H1 (cell line): ENCODE measurements around the gene CIITA. TPM values are rescaled to one million over a fixed set of nuclear protein-coding genes. Genes with fewer than 3 reads are reported as not detected.
"Not testable (repeated sequence)": the region's sequence is repeated elsewhere in the genome, so short reads cannot be mapped to it uniquely, and the experiment has no call there.

Experiments used
- CTCF ChIA-PET: fragments of 300-600 bp; sonication (Branson Sonifier 250); formaldehyde crosslinking; loops from one replicate; lab custom pipeline; 2021; ENCODE audit not compliant: partially characterized antibody; lab: Charles Lee
- POLR2A ChIA-PET: fragments of 300-600 bp; sonication (Branson Sonifier 250); formaldehyde crosslinking; loops from one replicate; lab custom pipeline; 2021; ENCODE audit warnings: inconsistent platforms; ENCODE audit not compliant: partially characterized antibody; lab: Charles Lee
- DNase-seq, 2 experiments: peaks; one replicate each; pipeline versions ENCODE4 v3.0.0 to v3.0.0-alpha.2; 2010 to 2022; ENCODE audit warnings: low spot score in 2 of 2, low read depth in 1 of 2, mixed read lengths in 1 of 2
- FAIRE-seq: peaks from 2 replicates; lab custom pipeline; 2011; peaks lifted over from hg19 to GRCh38; lab: Jason Lieb, UNC
- H2AFZ ChIP-seq: 2 replicates; pipeline ENCODE4 v1.8.1; 2012; ENCODE audit warnings: low read length, inconsistent platforms
- H2AK5ac ChIP-seq: 2 replicates; pipeline ENCODE4 v1.6.1; 2013; ENCODE audit warnings: low read depth, low read length
- H2BK120ac ChIP-seq: replicated peaks from 2 replicates; pipeline ENCODE3; 2013; ENCODE audit warnings: low read depth, low read length, inconsistent platforms
- H2BK12ac ChIP-seq: 2 replicates; pipeline ENCODE4 v1.6.1; 2013; ENCODE audit warnings: low read depth, low read length
- H2BK15ac ChIP-seq: 2 replicates; pipeline ENCODE4 v1.6.1; 2013; ENCODE audit warnings: low read length
- H2BK20ac ChIP-seq: 2 replicates; pipeline ENCODE4 v1.6.1; 2013; ENCODE audit warnings: low read length
- H2BK5ac ChIP-seq: 2 replicates; pipeline ENCODE4 v1.6.1; 2013; ENCODE audit warnings: low read depth, low read length
- H3K14ac ChIP-seq: 2 replicates; pipeline ENCODE4 v1.6.1; 2013; ENCODE audit warnings: inconsistent platforms; ENCODE audit not compliant: insufficient read length
- H3K18ac ChIP-seq: 2 replicates; pipeline ENCODE4 v1.6.1; 2013; ENCODE audit warnings: low read length; ENCODE audit errors: extremely low read depth
- H3K23ac ChIP-seq: 2 replicates; pipeline ENCODE4 v1.6.1; 2013; ENCODE audit warnings: inconsistent platforms; ENCODE audit not compliant: insufficient read length
- H3K23me2 ChIP-seq: 2 replicates; pipeline ENCODE4 v1.6.1; 2013; ENCODE audit warnings: low read depth, low read length
- H3K27ac ChIP-seq: 2 replicates; pipeline ENCODE4 v1.6.1; 2011; ENCODE audit warnings: low read depth, low read length, inconsistent platforms
- H3K27me3 ChIP-seq, 4 experiments: replicated peaks in 1 of 4; 1 replicate in 1 of 4; 2 replicates in 3 of 4; pipeline versions ENCODE4 v1.6.1 to v1.8.1; 2011 to 2013; ENCODE audit warnings: low read length in 3 of 4, mild to moderate bottlenecking in 3 of 4, inconsistent platforms in 2 of 4, mixed read lengths in 2 of 4, moderate library complexity in 1 of 4; ENCODE audit not compliant: control insufficient read depth in 3 of 4, insufficient read depth in 3 of 4; ENCODE audit errors: extremely low read depth in 1 of 4
- H3K36me3 ChIP-seq, 4 experiments: 2 replicates each; pipeline versions ENCODE4 v1.6.1 to v1.8.1; 2011 to 2013; ENCODE audit warnings: mild to moderate bottlenecking in 4 of 4, low read length in 3 of 4, moderate library complexity in 2 of 4, control low read depth in 1 of 4, inconsistent platforms in 1 of 4; ENCODE audit not compliant: insufficient read depth in 4 of 4, control insufficient read depth in 2 of 4
- H3K4ac ChIP-seq: replicated peaks from 2 replicates; pipeline ENCODE3; 2013; ENCODE audit warnings: low read length, low read depth, mixed read lengths, inconsistent platforms; ENCODE audit not compliant: insufficient read length
- H3K4me1 ChIP-seq, 4 experiments: replicated peaks in 1 of 4; 1 replicate in 1 of 4; 2 replicates in 3 of 4; pipeline versions ENCODE4 v1.6.1 to v1.8.1; 2011 to 2013; ENCODE audit warnings: low read length in 3 of 4, inconsistent platforms in 2 of 4, mixed read lengths in 1 of 4; ENCODE audit not compliant: insufficient read depth in 4 of 4, control insufficient read depth in 3 of 4
- H3K4me2 ChIP-seq, 2 experiments: 2 replicates each; pipeline versions ENCODE4 v1.6.1 to v1.8.1; 2011 to 2013; ENCODE audit warnings: low read depth in 2 of 2, low read length in 2 of 2, control low read depth in 1 of 2, inconsistent platforms in 1 of 2, mild to moderate bottlenecking in 1 of 2; ENCODE audit not compliant: insufficient read depth in 1 of 2
- H3K4me3 ChIP-seq, 4 experiments: fragments of 200-600, 300-600 bp in 1 of 4; sonication (generic), shearing (Covaris generic), sonication (Bioruptor Twin) in 1 of 4; 2 replicates each; pipeline versions ENCODE4 v1.5.1 to v1.8.1; 2011 to 2016; ENCODE audit warnings: low read length in 4 of 4, low read depth in 3 of 4, control low read depth in 2 of 4, inconsistent platforms in 2 of 4, mild to moderate bottlenecking in 2 of 4, mixed read lengths in 1 of 4, moderate library complexity in 1 of 4; ENCODE audit not compliant: insufficient read depth in 2 of 4; ENCODE audit errors: extremely low read depth in 1 of 4
- H3K56ac ChIP-seq: replicated peaks from 2 replicates; pipeline ENCODE3; 2013; ENCODE audit warnings: low read depth, mild to moderate bottlenecking, mixed read lengths, low read length, inconsistent platforms; ENCODE audit not compliant: insufficient read length
- H3K79me1 ChIP-seq: 2 replicates; pipeline ENCODE4 v1.6.1; 2013; ENCODE audit warnings: low read depth, low read length, control low read depth
- H3K79me2 ChIP-seq, 2 experiments: 2 replicates each; pipeline versions ENCODE4 v1.6.1 to v1.8.1; 2012 to 2013; ENCODE audit warnings: low read length in 2 of 2, mild to moderate bottlenecking in 2 of 2, inconsistent platforms in 1 of 2; ENCODE audit not compliant: insufficient read depth in 2 of 2, control insufficient read depth in 1 of 2
- H3K9ac ChIP-seq, 4 experiments: replicated peaks in 1 of 4; 1 replicate in 1 of 4; 2 replicates in 3 of 4; pipeline versions ENCODE4 v1.6.1 to v1.8.1; 2011 to 2013; ENCODE audit warnings: low read depth in 3 of 4, low read length in 3 of 4, control low read depth in 2 of 4, mild to moderate bottlenecking in 2 of 4, moderate library complexity in 2 of 4, inconsistent platforms in 1 of 4; ENCODE audit errors: extremely low read depth in 1 of 4
- H3K9me3 ChIP-seq, 2 experiments: 2 replicates each; pipeline versions ENCODE4 v1.6.1 to v1.8.1; 2012 to 2013; ENCODE audit warnings: mild to moderate bottlenecking in 2 of 2, moderate library complexity in 2 of 2, control low read depth in 1 of 2, inconsistent platforms in 1 of 2, low read depth in 1 of 2, low read length in 1 of 2, mixed read lengths in 1 of 2; ENCODE audit not compliant: insufficient read depth in 2 of 2
- H4K20me1 ChIP-seq, 2 experiments: replicated peaks in 1 of 2; 2 replicates each; pipeline versions ENCODE3 to v1.8.1; 2011 to 2013; ENCODE audit warnings: inconsistent platforms in 2 of 2, low read length in 2 of 2, mild to moderate bottlenecking in 1 of 2; ENCODE audit not compliant: insufficient read depth in 2 of 2, control insufficient read depth in 1 of 2
- H4K5ac ChIP-seq: 2 replicates; pipeline ENCODE4 v1.6.1; 2013; ENCODE audit warnings: low read length, low read depth, mixed read lengths, inconsistent platforms; ENCODE audit not compliant: insufficient read length
- H4K8ac ChIP-seq: 2 replicates; pipeline ENCODE4 v1.8.0; 2013; ENCODE audit warnings: mild to moderate bottlenecking, moderate library complexity, low read length, inconsistent platforms; ENCODE audit not compliant: insufficient read depth; ENCODE audit errors: extremely low read depth
- H4K91ac ChIP-seq: replicated peaks from 2 replicates; pipeline ENCODE3; 2013; ENCODE audit warnings: low read length, mixed read lengths, inconsistent platforms; ENCODE audit not compliant: insufficient read length
- KDM4A ChIP-seq: IDR thresholded peaks from one replicate; pipeline ENCODE4 v1.7.1; 2012; ENCODE audit warnings: low read depth, mild to moderate bottlenecking, moderate library complexity, low read length, inconsistent platforms; ENCODE audit not compliant: severe bottlenecking
- PHF8 ChIP-seq: fragments of 200-600 bp; sonication (generic); conservative IDR thresholded peaks from 2 replicates; pipeline ENCODE4 v1.7.1; 2012; ENCODE audit warnings: low read depth, mild to moderate bottlenecking, inconsistent platforms, low read length, moderate library complexity
- WGBS, 2 experiments: shearing (Covaris generic) in 1 of 2; methylation state at CpG; one replicate each; pipeline versions ENCODE4 v1.1.6 to v1.1.7; 2013 to 2015; ENCODE audit warnings: low lambda C conversion rate in 2 of 2, mixed read lengths in 2 of 2, inconsistent platforms in 1 of 2, low coverage in 1 of 2, missing lambda C conversion rate in 1 of 2; ENCODE audit not compliant: insufficient replicate concordance in 2 of 2, insufficient coverage in 1 of 2, insufficient read length in 1 of 2; ENCODE audit errors: extremely low coverage in 1 of 2, missing lambda C conversion rate in 1 of 2; 5-methylcytosine and 5-hydroxymethylcytosine counted together
- polyA plus RNA-seq, 7 experiments: library from polyadenylated mRNA; depleted of rRNA in 3 of 7; stranded (reverse) in 5 of 7; unstranded in 2 of 7; fragments of >200 nt in 5 of 7; fragments of 200-250 nt in 2 of 7; gene quantifications; 1 replicate in 5 of 7; 2 replicates in 1 of 7; 4 replicates in 1 of 7; pipeline versions ENCODE4 v1.2.1 to v1.2.3, GENCODE V29; 2011 to 2013; ENCODE audit warnings: missing spikeins in 2 of 7, mixed read lengths in 2 of 7
- total RNA-seq: library from RNA; stranded (reverse); fragmentation: NEBNext Ultra II Directional; extraction: Animal tissue kit (Norgen Biotek cat#: 25700); gene quantifications from 2 replicates; pipeline ENCODE4 v1.2.1, GENCODE V29; 2021

The CIITA gene
- total and polyA plus RNA-seq, 2 of the 8 experiments (the other 6 are each of a cell fraction or from before 2014, with no cell fraction given): 0.07 to 0.17 TPM

DNA sequence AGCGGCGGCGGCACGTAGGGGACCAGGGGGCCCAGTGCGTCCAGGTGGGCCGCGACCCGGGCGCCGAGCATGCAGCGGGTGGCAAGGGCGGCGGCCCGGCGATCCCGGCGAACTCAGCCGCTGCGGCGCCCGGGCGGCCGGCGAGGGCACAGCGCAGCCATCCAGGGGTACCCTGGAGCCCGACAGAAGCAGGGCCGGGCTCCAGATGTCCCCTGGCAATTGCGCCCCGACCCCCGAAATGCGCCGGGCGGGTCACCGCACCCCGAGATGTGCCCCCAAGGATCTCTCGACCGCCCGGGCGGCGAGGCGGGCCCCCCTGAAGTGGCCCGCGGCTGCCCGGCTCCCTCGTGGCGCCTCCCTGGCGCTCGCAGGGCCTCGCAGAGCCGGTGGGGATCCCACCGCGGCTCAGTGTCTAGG lies 64.9 kb downstream of the CIITA start:
- FAIRE-seq, H3K9ac ChIP-seq, H4K91ac ChIP-seq, H3K23me2 ChIP-seq, H3K4ac ChIP-seq, H3K56ac ChIP-seq, H2AK5ac ChIP-seq, H4K5ac ChIP-seq, H2BK15ac ChIP-seq, H3K36me3 ChIP-seq, DNase-seq, H2BK5ac ChIP-seq, H3K27me3 ChIP-seq, H2AFZ ChIP-seq, H3K23ac ChIP-seq, H2BK12ac ChIP-seq, H2BK20ac ChIP-seq, H3K18ac ChIP-seq, H3K9me3 ChIP-seq, H2BK120ac ChIP-seq, H4K8ac ChIP-seq, H3K27ac ChIP-seq, H3K14ac ChIP-seq: not testable (repeated sequence)
- peaks cover 18 to 38% of the 10 kb centered on the region in 2 experiments for H4K20me1 ChIP-seq
- ChIA-PET POLR2A (interaction anchor here (0.9 kb wide), 1 partner anchor 250 kb away, joined by 3 read pairs; no protein-coding TSS in a partner anchor), CTCF (interaction anchor here (0.6 to 1.6 kb wide), 2 partner anchors 9 to 161 kb away, joined by 3 read pairs; no protein-coding TSS in a partner anchor)
- H3K4me1 ChIP-seq: peaks cover 12 to 18% (median 15%) of the 10 kb centered on the region in 4 experiments
- peaks cover 0 to 44% of the 10 kb centered on the region in 2 experiments; a peak in 2 of 4 replicates for H3K79me2 ChIP-seq
- TF ChIP-seq KDM4A (peak; percentile 47), PHF8 (peak; percentile 68)
- H3K4me3 ChIP-seq: peak overlapping the region; percentile 56 to 68 (median 62)
- 2% methylated on average over 35 of the region's 52 CpGs; no CpG with 5 or more reads in 1 of the 2 experiments for WGBS, 2 experiments
- H3K4me2 ChIP-seq: peak overlapping the region; percentile 86 to 96
- peaks cover 14% of the 10 kb centered on the region for H3K79me1 ChIP-seq
